ENCODE measurements around the gene RPRD1B. TPM values are rescaled to one million over a fixed set of nuclear protein-coding genes. Genes with fewer than 3 reads are reported as not detected.

RPRD1B gene
- total and polyA plus RNA-seq, 2 of the 4 experiments (the other 2 are of a cell fraction) = 8.4 to 9.9 TPM

- Histone ChIP-seq H4K20me1 (ENCODE audit: insufficient read depth, low read length) (no peaks in the 10 kb centered on the region), H3K27me3 (ENCODE audit: control insufficient read depth, insufficient read depth, low read length) (no peaks in the 10 kb centered on the region), H2AK9ac (replicated peaks; ENCODE audit: low read depth, low read length, poor library complexity) (no peak overlapping the region), H4K5ac (ENCODE audit: low read depth, low read length) (peak overlapping the region; percentile 13; the same call in 1 of the 2 replicates), H3K4me1 (ENCODE audit: control insufficient read depth, insufficient read depth, low read length) (peaks cover 18% of the 10 kb centered on the region), H3K9me3 (ENCODE audit: control insufficient read depth, insufficient read depth, low read length) (no peaks in the 10 kb centered on the region), H3K4me3 (ENCODE audit: insufficient read depth, low read depth, low read length) (no peak overlapping the region), H3K14ac (replicated peaks; ENCODE audit: low read depth, low read length) (peak overlapping the region; percentile 70), H3K9ac (ENCODE audit: low read depth, low read length) (peak overlapping the region; percentile 1; the same call in 1 of the 2 replicates), H3K4me2 (ENCODE audit: low read depth, low read length) (no peak overlapping the region), H2BK5ac (ENCODE audit: low read depth, low read length, poor library complexity, severe bottlenecking) (no peak overlapping the region), H3K18ac (ENCODE audit: low read depth, low read length) (peak overlapping the region; percentile 36; the same call in 1 of the 2 replicates), H4K91ac (ENCODE audit: insufficient read depth, low read depth, low read length) (peak overlapping the region; percentile 49), H3K79me1 (ENCODE audit: low read depth in 1 of 2, low read length in 2 of 2) (no peaks in the 10 kb centered on the region), H3K36me3 (ENCODE audit: control insufficient read depth, insufficient read depth, low read length) (no peaks in the 10 kb centered on the region), H2AK5ac (ENCODE audit: low read depth, low read length) (peak overlapping the region; percentile 26; the same call in 1 of the 2 replicates), H2BK20ac (ENCODE audit: low read depth, low read length) (peak overlapping the region; percentile 63), H3K23ac (ENCODE audit: low read depth, low read length) (no peak overlapping the region), H3K4ac (ENCODE audit: low read depth, low read length) (peak overlapping the region; percentile 80), H4K8ac (ENCODE audit: low read depth in 2 of 2, low read length in 2 of 2) (peak overlapping the region; percentile 10 to 38; a peak in 2 of 4 replicates), H3K27ac (ENCODE audit: insufficient read depth, low read length) (peak overlapping the region; percentile 67; the same call in 1 of the 2 replicates), H3K56ac (ENCODE audit: extremely low read depth, insufficient read depth, low read length) (no peak overlapping the region), H2BK15ac (ENCODE audit: low read depth, low read length) (peak overlapping the region; percentile 57; the same call in 2 of the 3 replicates), H3K9me1 (ENCODE audit: insufficient read depth, low read length) (peaks cover 26% of the 10 kb centered on the region), H2BK120ac (ENCODE audit: low read depth, low read length) (peak overlapping the region; percentile 72), H2AFZ (replicated peaks; ENCODE audit: low read length, poor library complexity) (peak overlapping the region; percentile 24)
- in situ Hi-C loops (cut with MboI; ENCODE audit: low sequenced_read_pairs) = no loop called here
- WGBS, 2 experiments (ENCODE audit: extremely low coverage in 2 of 2, insufficient read length in 1 of 2) = no CpG with 5 or more reads among the region's 4 CpGs
- ChIA-PET CTCF (interaction anchor here (0.9 kb wide), 1 partner anchor 11 kb away, joined by 3 read pairs; no protein-coding TSS in a partner anchor), POLR2A (ENCODE audit: unreplicated experiment) (no interaction called here)
- dilution Hi-C loops (cut with HindIII; ENCODE audit: low sequenced_read_pairs, unreplicated experiment) = no loop called here
- ATAC-seq (ENCODE audit: low read depth) (peak; percentile 33; the same call in 1 of the 2 replicates), DNase-seq (peak; percentile 48)
- intact Hi-C loops (cut with micrococcal nuclease) = no loop called here
- TF ChIP-seq CEBPB (IDR thresholded peaks at IDR 0.05; ENCODE audit: low read depth, low read length) (peak; percentile 41), RAD21 (IDR thresholded peaks at IDR 0.05; ENCODE audit: low read length) (no peak)
- no TSS peak for BruUV-seq (replicated peaks)
Observed at GRCh38 chr20:38108438-38108985, 75.0 kb downstream of the RPRD1B start.

Data from IMR-90 (cell line).